Progenitor cell of endocrine pancreas (in vitro differentiated cells): ENCODE data around the gene PLCD3. TPM values are rescaled to one million over a fixed set of nuclear protein-coding genes. Genes with fewer than 3 reads are reported as not detected.

Experiments
- DNase-seq: peaks from one replicate; pipeline ENCODE4 v3.0.0; 2021; ENCODE audit warnings: low spot score; ENCODE audit not compliant: unreplicated experiment
- H3K27ac Mint-ChIP-seq: 2 replicates; pipeline ENCODE4 v1.8.0; 2021; ENCODE audit warnings: mild to moderate bottlenecking, moderate library complexity, mixed read lengths
- H3K27me3 Mint-ChIP-seq: 2 replicates; pipeline ENCODE4 v1.8.0; 2021; ENCODE audit warnings: mixed read lengths
- H3K36me3 Mint-ChIP-seq: 2 replicates; pipeline ENCODE4 v1.8.0; 2022; ENCODE audit warnings: mixed read lengths; ENCODE audit not compliant: insufficient read depth
- H3K4me1 Mint-ChIP-seq: 2 replicates; pipeline ENCODE4 v1.8.0; 2021; ENCODE audit warnings: low read depth, mixed read lengths
- H3K4me3 Mint-ChIP-seq: 2 replicates; pipeline ENCODE4 v1.8.0; 2021; ENCODE audit warnings: low read depth, mild to moderate bottlenecking, moderate library complexity, mixed read lengths
- H3K9me3 Mint-ChIP-seq: 2 replicates; pipeline ENCODE4 v1.8.0; 2021; ENCODE audit warnings: low read depth, mixed read lengths
- total RNA-seq: library from RNA; stranded (reverse); gene quantifications from 2 replicates; pipeline ENCODE4 v1.2.1, GENCODE V29; 2021
- TF ChIP-seq, protein P1 (sequence below): fragments of 200-600 bp; sonication (generic); IDR thresholded peaks from one replicate; pipeline ENCODE4 v1.5.0; 2021; ENCODE audit warnings: antibody characterized with exemption, mild to moderate bottlenecking; ENCODE audit not compliant: unreplicated experiment

Gene PLCD3
- total RNA-seq, 1 donor from 2014 or later: 26.7 TPM

DNA sequence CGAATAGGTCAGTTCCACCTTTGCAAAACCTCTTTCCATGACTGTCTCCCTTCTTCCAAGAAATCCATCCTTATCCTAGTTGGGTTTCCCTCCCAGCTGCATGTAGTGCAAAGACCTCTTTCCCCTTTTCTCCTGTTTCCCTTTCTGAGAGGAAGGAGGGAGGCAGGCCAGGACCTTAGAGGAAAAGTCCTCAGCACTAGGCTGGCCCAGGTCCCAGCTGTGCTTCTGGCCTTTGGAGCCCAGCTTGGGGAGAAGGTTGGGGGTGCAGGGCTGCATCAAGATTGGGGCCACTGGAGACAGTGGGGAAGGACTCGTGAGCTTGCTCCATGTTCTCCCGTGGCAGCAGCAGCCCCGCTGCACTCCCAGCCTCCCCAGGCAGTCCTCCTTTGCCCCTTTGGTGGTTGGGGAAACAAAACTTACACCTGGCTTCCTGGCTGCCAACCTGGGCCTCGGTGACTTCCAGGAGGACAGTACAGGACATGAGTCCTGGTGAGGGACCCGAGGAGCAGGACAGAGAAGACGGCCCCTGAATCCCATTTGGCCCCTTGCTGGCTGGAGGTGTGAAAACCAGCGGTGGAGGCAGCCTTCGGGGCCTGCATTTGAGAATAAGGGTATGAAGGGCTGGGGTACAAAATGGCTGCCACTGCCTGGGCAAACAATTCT is 29.8 kb upstream of the PLCD3 start:
- Mint-ChIP-seq H3K36me3 (peaks cover 8% of the 10 kb centered on the region), H3K9me3 (no peaks in the 10 kb centered on the region), H3K4me3 (peak overlapping the region; percentile 97), H3K4me1 (peaks cover 26% of the 10 kb centered on the region), H3K27ac (peak overlapping the region; percentile 99), H3K27me3 (no peaks in the 10 kb centered on the region)
- DNase-seq: no peak
- TF ChIP-seq, protein P1, sequence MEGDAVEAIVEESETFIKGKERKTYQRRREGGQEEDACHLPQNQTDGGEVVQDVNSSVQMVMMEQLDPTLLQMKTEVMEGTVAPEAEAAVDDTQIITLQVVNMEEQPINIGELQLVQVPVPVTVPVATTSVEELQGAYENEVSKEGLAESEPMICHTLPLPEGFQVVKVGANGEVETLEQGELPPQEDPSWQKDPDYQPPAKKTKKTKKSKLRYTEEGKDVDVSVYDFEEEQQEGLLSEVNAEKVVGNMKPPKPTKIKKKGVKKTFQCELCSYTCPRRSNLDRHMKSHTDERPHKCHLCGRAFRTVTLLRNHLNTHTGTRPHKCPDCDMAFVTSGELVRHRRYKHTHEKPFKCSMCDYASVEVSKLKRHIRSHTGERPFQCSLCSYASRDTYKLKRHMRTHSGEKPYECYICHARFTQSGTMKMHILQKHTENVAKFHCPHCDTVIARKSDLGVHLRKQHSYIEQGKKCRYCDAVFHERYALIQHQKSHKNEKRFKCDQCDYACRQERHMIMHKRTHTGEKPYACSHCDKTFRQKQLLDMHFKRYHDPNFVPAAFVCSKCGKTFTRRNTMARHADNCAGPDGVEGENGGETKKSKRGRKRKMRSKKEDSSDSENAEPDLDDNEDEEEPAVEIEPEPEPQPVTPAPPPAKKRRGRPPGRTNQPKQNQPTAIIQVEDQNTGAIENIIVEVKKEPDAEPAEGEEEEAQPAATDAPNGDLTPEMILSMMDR: no peak

DNA sequence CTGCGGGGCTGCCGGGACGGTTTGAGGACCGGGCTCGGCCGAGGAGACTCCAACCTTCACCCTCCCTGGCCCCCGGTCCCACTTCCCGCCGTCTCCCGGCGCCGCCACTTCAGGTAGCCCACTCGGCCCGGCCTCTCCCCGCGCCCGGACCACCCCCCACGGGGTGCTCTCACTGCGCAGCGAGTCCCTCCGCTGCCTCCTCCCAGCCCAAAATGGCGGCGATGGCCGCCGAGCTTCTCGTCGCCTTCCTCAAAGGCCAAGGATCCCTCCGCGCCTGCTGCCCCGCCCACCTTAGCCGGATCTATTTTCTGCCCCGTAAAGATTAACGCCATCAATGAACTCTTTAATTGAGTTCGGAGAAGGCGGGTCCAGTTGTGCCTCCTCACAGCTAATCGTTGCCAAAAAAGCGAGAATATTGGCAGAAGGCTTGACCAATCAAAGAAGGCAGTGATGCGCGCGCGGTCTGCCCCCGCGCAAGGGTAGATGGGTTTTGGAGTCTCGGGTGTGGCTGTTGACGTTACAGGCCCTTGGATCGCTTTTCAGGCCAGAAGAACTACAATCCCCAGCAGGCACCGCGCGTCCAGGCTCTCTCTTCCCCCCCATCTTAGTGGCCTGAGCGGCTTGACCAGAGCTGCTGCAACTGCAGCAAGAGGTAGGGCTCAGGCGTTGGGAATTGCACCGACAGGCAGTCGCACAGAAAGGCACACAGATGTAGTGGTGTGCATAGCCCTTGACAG is 29.1 kb upstream of the PLCD3 start, which contains the start of gene HEXIM2:
TSS of gene HEXIM2 (plus strand) at position 588 of the 737 bp plus-strand sequence. CDS start 919 bp downstream, outside the sequence.
- no peaks in the 10 kb centered on the region for H3K27me3 Mint-ChIP-seq
- H3K36me3 Mint-ChIP-seq: peaks cover 8% of the 10 kb centered on the region
- DNase-seq: peak; percentile 98
- H3K9me3 Mint-ChIP-seq: no peaks in the 10 kb centered on the region
- TF ChIP-seq, protein P1: no peak
- peaks cover 26% of the 10 kb centered on the region for H3K4me1 Mint-ChIP-seq
- H3K27ac Mint-ChIP-seq: peak within 1 kb of the TSS; percentile 99
- peak within 1 kb of the TSS; percentile 97 for H3K4me3 Mint-ChIP-seq

DNA sequence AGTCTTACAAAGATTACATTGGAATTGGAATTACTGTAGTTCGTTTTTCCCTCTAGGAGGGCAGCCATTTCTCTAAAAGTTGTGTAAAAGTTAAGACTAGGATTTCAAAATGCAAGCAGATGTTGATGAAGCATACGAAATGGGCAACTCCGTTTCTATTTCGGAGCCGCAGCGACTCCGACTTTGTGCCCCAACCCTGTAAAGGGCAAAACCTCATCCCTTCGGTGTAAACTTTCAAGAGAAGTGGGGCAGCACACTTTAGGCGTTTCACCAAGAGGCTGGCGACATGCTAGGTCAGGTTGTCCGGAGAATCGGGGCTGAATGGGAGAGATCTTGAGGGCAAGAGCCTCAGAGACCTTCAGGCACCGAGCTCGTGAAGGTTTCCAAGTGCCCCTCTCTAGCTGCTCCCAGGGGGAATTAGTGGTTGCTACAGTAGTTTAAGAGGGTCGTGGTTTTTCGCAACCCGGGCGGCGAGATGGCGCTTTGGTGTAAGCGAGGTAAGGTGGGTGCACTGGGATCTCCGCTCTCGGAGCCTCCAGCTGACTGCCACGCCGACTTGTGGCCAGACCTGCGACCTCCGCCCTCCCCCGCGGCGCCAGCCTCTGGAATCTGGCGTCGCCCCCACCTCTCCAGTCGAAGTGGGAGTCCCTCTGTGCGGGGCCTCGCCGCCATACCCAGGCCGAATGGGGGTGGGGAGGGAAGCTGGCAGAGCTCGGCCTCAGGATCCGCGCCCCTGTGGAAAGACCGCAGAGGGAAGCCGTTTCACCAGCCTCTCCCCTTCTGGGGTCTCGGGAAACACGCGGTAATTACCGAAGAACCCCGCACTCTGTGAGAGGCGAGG is 28.4 kb upstream of the PLCD3 start:
- no peaks in the 10 kb centered on the region for H3K27me3 Mint-ChIP-seq
- TF ChIP-seq, protein P1: peak; percentile 53

GRCh38 chr17:45156242-45156641 is 23.9 kb upstream of the PLCD3 start:
- TF ChIP-seq, protein P1: no peak

More for the DNA sequence above, 28.4 kb upstream of the PLCD3 start:
- no peaks in the 10 kb centered on the region for H3K9me3 Mint-ChIP-seq
- peak; percentile 78 for DNase-seq
- peak overlapping the region; percentile 97 for H3K4me3 Mint-ChIP-seq
- peaks cover 6% of the 10 kb centered on the region for H3K36me3 Mint-ChIP-seq
- H3K27ac Mint-ChIP-seq: peak overlapping the region; percentile 99
- peaks cover 29% of the 10 kb centered on the region for H3K4me1 Mint-ChIP-seq

GRCh38 chr17:45155483-45155882 is 23.2 kb upstream of the PLCD3 start:
- TF ChIP-seq, protein P1: no peak
- H3K27me3 Mint-ChIP-seq: no peaks in the 10 kb centered on the region
- H3K27ac Mint-ChIP-seq: no peak overlapping the region
- no peaks in the 10 kb centered on the region for H3K9me3 Mint-ChIP-seq
- no peak for DNase-seq
- H3K4me1 Mint-ChIP-seq: peaks cover 37% of the 10 kb centered on the region
- H3K36me3 Mint-ChIP-seq: peaks cover 1% of the 10 kb centered on the region
- no peak overlapping the region for H3K4me3 Mint-ChIP-seq

More at GRCh38 chr17:45156242-45156641, 23.9 kb upstream of the PLCD3 start:
- no peak overlapping the region for H3K27ac Mint-ChIP-seq
- no peaks in the 10 kb centered on the region for H3K9me3 Mint-ChIP-seq
- no peak for DNase-seq
- no peak overlapping the region for H3K4me3 Mint-ChIP-seq
- H3K36me3 Mint-ChIP-seq: peaks cover 1% of the 10 kb centered on the region
- H3K4me1 Mint-ChIP-seq: peaks cover 32% of the 10 kb centered on the region
- no peaks in the 10 kb centered on the region for H3K27me3 Mint-ChIP-seq
